PC-3 (cell line): ENCODE measurements around the gene MRPS30.

Experiments
- EZH2 ChIP-seq: fragments of 300-600 bp; sonication (generic); IDR thresholded peaks from one replicate; pipeline ENCODE4 v1.6.1; 2017; ENCODE audit warnings: antibody characterized with exemption, mild to moderate bottlenecking, low read length; ENCODE audit not compliant: unreplicated experiment
- TF ChIP-seq, protein P1 (sequence below): fragments of 300-600 bp; sonication (generic); conservative IDR thresholded peaks from 2 replicates; pipeline ENCODE4 v1.5.1; 2017; ENCODE audit warnings: antibody characterized with exemption, low read depth, mild to moderate bottlenecking, low read length

- no peak for TF ChIP-seq EZH2
- TF ChIP-seq, protein P1, sequence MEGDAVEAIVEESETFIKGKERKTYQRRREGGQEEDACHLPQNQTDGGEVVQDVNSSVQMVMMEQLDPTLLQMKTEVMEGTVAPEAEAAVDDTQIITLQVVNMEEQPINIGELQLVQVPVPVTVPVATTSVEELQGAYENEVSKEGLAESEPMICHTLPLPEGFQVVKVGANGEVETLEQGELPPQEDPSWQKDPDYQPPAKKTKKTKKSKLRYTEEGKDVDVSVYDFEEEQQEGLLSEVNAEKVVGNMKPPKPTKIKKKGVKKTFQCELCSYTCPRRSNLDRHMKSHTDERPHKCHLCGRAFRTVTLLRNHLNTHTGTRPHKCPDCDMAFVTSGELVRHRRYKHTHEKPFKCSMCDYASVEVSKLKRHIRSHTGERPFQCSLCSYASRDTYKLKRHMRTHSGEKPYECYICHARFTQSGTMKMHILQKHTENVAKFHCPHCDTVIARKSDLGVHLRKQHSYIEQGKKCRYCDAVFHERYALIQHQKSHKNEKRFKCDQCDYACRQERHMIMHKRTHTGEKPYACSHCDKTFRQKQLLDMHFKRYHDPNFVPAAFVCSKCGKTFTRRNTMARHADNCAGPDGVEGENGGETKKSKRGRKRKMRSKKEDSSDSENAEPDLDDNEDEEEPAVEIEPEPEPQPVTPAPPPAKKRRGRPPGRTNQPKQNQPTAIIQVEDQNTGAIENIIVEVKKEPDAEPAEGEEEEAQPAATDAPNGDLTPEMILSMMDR: peak; percentile 76
Observed at GRCh38 chr5:44774279-44774880, 34.4 kb upstream of the MRPS30 start.
